GM20431 (cell line): ENCODE measurements around the gene MICAL3.

Experiments used
- in situ Hi-C: fragments of 300-500 bp; cut with MseI, MboI; formaldehyde crosslinking; loops from one replicate; pipeline ENCODE4 v1.15.0; 2020; ENCODE audit warnings: low sequenced_read_pairs; ENCODE audit not compliant: unreplicated experiment

MICAL3 gene

GRCh38 chr22:17922925-17923903, 101.1 kb downstream of the MICAL3 start:
- in situ Hi-C loops = no loop called here

- in situ Hi-C loops = no loop called here
These were observed 102.2 kb downstream of the MICAL3 start for GRCh38 chr22:17921871-17922821.

- in situ Hi-C loops = no loop called here
These were observed 103.2 kb downstream of the MICAL3 start for GRCh38 chr22:17920992-17921650.

GRCh38 chr22:17920145-17920605, 104.2 kb downstream of the MICAL3 start:
- in situ Hi-C loops = no loop called here

GRCh38 chr22:17919276-17920144, 104.9 kb downstream of the MICAL3 start:
- in situ Hi-C loops = no loop called here

GRCh38 chr22:17918840-17919239, 105.5 kb downstream of the MICAL3 start:
- in situ Hi-C loops = no loop called here

GRCh38 chr22:17917490-17917983, 106.8 kb downstream of the MICAL3 start:
- in situ Hi-C loops = no loop called here

- in situ Hi-C loops = no loop called here
These were observed 108.0 kb downstream of the MICAL3 start for GRCh38 chr22:17916226-17916889.

GRCh38 chr22:17915676-17916075, 108.7 kb downstream of the MICAL3 start:
- in situ Hi-C loops = no loop called here

GRCh38 chr22:17915188-17915587, 109.2 kb downstream of the MICAL3 start:
- in situ Hi-C loops = no loop called here

- in situ Hi-C loops = no loop called here
These were observed 109.9 kb downstream of the MICAL3 start for GRCh38 chr22:17914474-17914873.

- in situ Hi-C loops = no loop called here
These were observed 110.5 kb downstream of the MICAL3 start for GRCh38 chr22:17913801-17914347.

- in situ Hi-C loops = no loop called here
These were observed 111.2 kb downstream of the MICAL3 start for GRCh38 chr22:17912945-17913721.

GRCh38 chr22:17911887-17912286, 112.5 kb downstream of the MICAL3 start:
- in situ Hi-C loops = no loop called here

- in situ Hi-C loops = no loop called here
These were observed 113.1 kb downstream of the MICAL3 start for GRCh38 chr22:17911312-17911705.

GRCh38 chr22:17910561-17911311, 113.6 kb downstream of the MICAL3 start:
- in situ Hi-C loops = no loop called here

- in situ Hi-C loops = no loop called here
These were observed 116.7 kb downstream of the MICAL3 start for GRCh38 chr22:17907748-17908051.
